DOHH2 (cell line): ENCODE data around the gene WDR31.
"Not testable (repeated sequence)": the region's sequence is repeated elsewhere in the genome, so short reads cannot be mapped to it uniquely, and the experiment has no call there.

Experiments
- H3F3A ChIP-seq: fragments of 200-600 bp; sonication (generic), shearing (Covaris generic); 2 replicates; pipeline ENCODE4 v1.6.0; 2016; ENCODE audit warnings: antibody characterized with exemption, mild to moderate bottlenecking; ENCODE audit not compliant: control insufficient read depth, insufficient read depth
- H3K27ac ChIP-seq: fragments of 200-600 bp; sonication (generic); 2 replicates; pipeline ENCODE4 v1.5.1; 2014; ENCODE audit warnings: low read depth, mild to moderate bottlenecking, low read length, moderate library complexity
- H3K27me3 ChIP-seq: fragments of 200-600 bp; sonication (generic); 2 replicates; pipeline ENCODE4 v1.6.1; 2014; ENCODE audit warnings: mild to moderate bottlenecking, low read length, mixed read lengths; ENCODE audit not compliant: control insufficient read depth
- H3K36me3 ChIP-seq: fragments of 200-600 bp; sonication (generic); 2 replicates; pipeline ENCODE4 v1.6.1; 2014; ENCODE audit warnings: mild to moderate bottlenecking, low read length, moderate library complexity, mixed read lengths; ENCODE audit not compliant: control insufficient read depth
- H3K4me1 ChIP-seq: fragments of 200-600 bp; sonication (generic); 2 replicates; pipeline ENCODE4 v1.6.1; 2014; ENCODE audit warnings: mild to moderate bottlenecking, low read length, mixed read lengths; ENCODE audit not compliant: control insufficient read depth
- H3K4me2 ChIP-seq: fragments of 200-600 bp; sonication (generic); 2 replicates; pipeline ENCODE4 v1.6.0; 2014; ENCODE audit warnings: mild to moderate bottlenecking, low read length, moderate library complexity
- H3K4me3 ChIP-seq: fragments of 200-600 bp; sonication (generic); 2 replicates; pipeline ENCODE4 v1.5.1; 2014; ENCODE audit warnings: mild to moderate bottlenecking, low read length, mixed read lengths
- H3K79me2 ChIP-seq: fragments of 200-600 bp; sonication (generic); 2 replicates; pipeline ENCODE4 v1.6.1; 2014; ENCODE audit warnings: mild to moderate bottlenecking, low read length, mixed read lengths; ENCODE audit not compliant: control insufficient read depth
- H3K9me2 ChIP-seq: fragments of 200-600 bp; sonication (generic); replicated peaks from 2 replicates; pipeline ENCODE4 v1.6.1; 2014; ENCODE audit warnings: mild to moderate bottlenecking, low read length, mixed read lengths; ENCODE audit not compliant: control insufficient read depth
- H3K9me3 ChIP-seq: fragments of 200-600 bp; sonication (generic); 2 replicates; pipeline ENCODE4 v1.6.1; 2014; ENCODE audit warnings: antibody characterized with exemption, low read length, mixed read lengths; ENCODE audit not compliant: control insufficient read depth, insufficient read depth
- H4K20me1 ChIP-seq: fragments of 200-600 bp; sonication (generic); 2 replicates; pipeline ENCODE4 v1.6.0; 2014; ENCODE audit warnings: low read depth, mild to moderate bottlenecking, antibody characterized with exemption, low read length, moderate library complexity; ENCODE audit not compliant: control insufficient read depth, insufficient read depth
- CTCF ChIP-seq: fragments of 200-600 bp; sonication (generic); IDR thresholded peaks from one replicate; pipeline ENCODE4 v1.5.1; 2014; ENCODE audit warnings: antibody characterized with exemption, mild to moderate bottlenecking, low read depth, low read length; ENCODE audit not compliant: poor library complexity, severe bottlenecking
- EZH2phosphoT487 ChIP-seq: fragments of 200-600 bp; sonication (generic); IDR thresholded peaks from 2 replicates; pipeline ENCODE4 v1.6.1; 2017; ENCODE audit warnings: borderline replicate concordance, mild to moderate bottlenecking, antibody characterized with exemption, low read length, moderate library complexity, mixed read lengths

Gene WDR31

DNA sequence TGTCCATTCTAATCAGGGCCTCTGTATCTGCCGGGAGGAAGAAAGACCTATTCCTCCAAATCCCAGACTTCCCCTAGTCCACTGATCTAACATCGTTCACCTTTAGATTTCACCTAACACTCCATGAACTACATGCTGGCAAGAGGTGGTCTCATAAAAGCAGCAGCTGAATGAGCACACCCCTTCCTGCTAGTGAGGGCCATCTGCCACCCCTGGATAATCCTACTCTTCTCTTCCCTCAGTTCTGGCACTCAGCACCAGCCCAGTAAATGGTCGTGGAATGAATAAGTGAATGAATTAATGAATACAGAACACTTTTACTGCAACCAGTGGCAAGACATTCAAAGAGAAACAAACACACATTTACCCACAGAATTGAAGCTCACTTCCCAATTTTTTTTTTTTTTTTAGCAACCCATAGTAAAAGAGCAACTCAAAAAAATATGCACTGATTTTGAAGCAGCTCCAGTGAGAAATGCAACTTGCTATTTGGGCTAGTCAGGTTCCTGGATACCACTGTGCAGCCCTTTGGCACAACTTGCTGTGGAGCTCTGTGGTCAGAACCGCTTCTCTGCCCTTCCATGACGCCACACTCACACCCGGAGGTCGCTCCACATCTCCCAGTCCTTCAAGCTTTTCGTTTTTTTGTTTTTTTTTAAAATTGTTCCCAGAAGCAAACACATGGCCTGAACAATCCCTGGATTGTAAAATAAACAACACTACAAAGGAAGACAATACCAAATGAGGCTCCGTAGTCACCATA is 43.1 kb downstream of the WDR31 start:
- H3K4me1 ChIP-seq = no peaks in the 10 kb centered on the region
- H3K4me2 ChIP-seq = no peak overlapping the region
- no peak overlapping the region for H3K4me3 ChIP-seq
- H3F3A ChIP-seq = peaks cover 8% of the 10 kb centered on the region; the same call in 1 of the 2 replicates
- H3K36me3 ChIP-seq = peaks cover 23% of the 10 kb centered on the region
- no peaks in the 10 kb centered on the region for H3K79me2 ChIP-seq
- H3K9me2 ChIP-seq = no peaks in the 10 kb centered on the region
- peaks cover 4% of the 10 kb centered on the region for H3K27me3 ChIP-seq
- TF ChIP-seq CTCF = no peak
- H4K20me1 ChIP-seq = no peaks in the 10 kb centered on the region
- no peak overlapping the region for H3K27ac ChIP-seq
- no peaks in the 10 kb centered on the region for H3K9me3 ChIP-seq

DNA sequence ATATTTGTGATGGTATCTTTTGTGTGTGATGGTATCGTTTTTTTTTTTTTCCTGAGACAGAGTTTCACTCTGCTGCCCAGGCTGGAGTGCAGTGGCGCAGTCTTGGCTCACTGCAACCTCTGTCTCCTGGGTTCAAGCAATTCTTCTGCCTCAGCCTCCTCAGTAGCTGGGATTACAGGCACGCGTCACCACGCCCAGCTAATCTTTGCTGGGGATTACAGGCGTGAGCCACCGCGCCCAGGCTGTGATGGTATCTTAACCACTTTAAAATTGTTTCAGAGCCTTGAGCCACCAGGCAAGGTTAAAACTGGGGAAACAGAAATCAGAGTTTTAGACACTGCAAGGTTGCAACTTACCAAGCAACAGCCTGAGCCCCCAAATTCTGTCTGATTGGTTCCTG is 43.8 kb downstream of the WDR31 start:
- H3K9me2 ChIP-seq, H3K27ac ChIP-seq, H3K9me3 ChIP-seq, H3K4me2 ChIP-seq, H3K4me3 ChIP-seq, H3F3A ChIP-seq, H3K27me3 ChIP-seq, H4K20me1 ChIP-seq, H3K4me1 ChIP-seq, H3K79me2 ChIP-seq: not testable (repeated sequence)
- H3K36me3 ChIP-seq = peaks cover 31% of the 10 kb centered on the region

DNA sequence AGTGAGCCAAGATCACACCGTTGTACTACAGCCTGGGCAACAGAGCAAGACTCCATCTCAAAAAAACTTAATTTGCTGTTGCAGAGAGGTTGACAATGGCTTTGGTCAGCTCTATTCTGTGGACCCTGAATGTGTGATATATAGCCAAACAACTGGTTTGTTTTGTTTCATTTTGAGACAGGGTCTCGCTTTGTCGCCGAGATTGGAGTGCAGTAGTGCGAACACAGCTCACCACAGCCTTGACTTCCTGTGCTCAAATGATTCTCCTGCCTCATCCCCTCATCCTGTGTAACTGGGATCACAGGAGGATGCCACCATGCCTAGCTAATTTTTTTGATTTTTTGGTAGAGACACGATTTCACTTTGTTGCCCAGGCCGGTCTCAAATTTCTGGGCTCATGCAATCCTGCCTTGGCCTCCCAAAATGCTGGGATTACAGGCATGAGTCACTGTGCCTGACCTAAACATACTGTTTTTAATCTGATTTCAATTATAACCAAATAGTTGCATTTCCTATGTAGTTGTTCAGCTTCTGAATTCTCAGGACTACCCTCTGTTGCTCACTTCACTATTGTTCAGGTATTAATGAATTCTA is 46.7 kb downstream of the WDR31 start:
- no peak for TF ChIP-seq CTCF
- H3K9me2 ChIP-seq = no peaks in the 10 kb centered on the region
- no peaks in the 10 kb centered on the region for H4K20me1 ChIP-seq
- H3K4me2 ChIP-seq = no peak overlapping the region
- peaks cover 57% of the 10 kb centered on the region for H3K36me3 ChIP-seq
- H3K27me3 ChIP-seq = no peaks in the 10 kb centered on the region
- no peaks in the 10 kb centered on the region for H3K79me2 ChIP-seq
- H3F3A ChIP-seq = peaks cover 8% of the 10 kb centered on the region; the same call in 1 of the 2 replicates
- H3K4me1 ChIP-seq = no peaks in the 10 kb centered on the region
- no peak overlapping the region for H3K27ac ChIP-seq
- H3K4me3 ChIP-seq = no peak overlapping the region
- H3K9me3 ChIP-seq = no peaks in the 10 kb centered on the region

- Histone ChIP-seq H3F3A (peaks cover 8% of the 10 kb centered on the region; the same call in 1 of the 2 replicates), H3K4me2 (no peak overlapping the region), H3K27me3 (no peaks in the 10 kb centered on the region), H3K4me1 (no peaks in the 10 kb centered on the region), H3K9me2 (no peaks in the 10 kb centered on the region), H4K20me1 (no peaks in the 10 kb centered on the region), H3K36me3 (peaks cover 84% of the 10 kb centered on the region), H3K4me3 (no peak overlapping the region), H3K9me3 (no peaks in the 10 kb centered on the region), H3K79me2 (no peaks in the 10 kb centered on the region), H3K27ac (no peak overlapping the region)
- TF ChIP-seq EZH2phosphoT487 = no peak
- TF ChIP-seq CTCF = no peak
These were observed 49.9 kb downstream of the WDR31 start for GRCh38 chr9:113290052-113290607.
